Measurements from ENCODE around the gene PYCARD.
"Not testable (repeated sequence)": the region's sequence is repeated elsewhere in the genome, so short reads cannot be mapped to it uniquely, and the experiment has no call there.

The PYCARD gene

GRCh38 chr16:31201582-31202413 lies 762 bp downstream of the PYCARD start:
- TF ChIP-seq CTCF (IDR thresholded peaks at IDR 0.05; ENCODE audit: insufficient read depth, low read depth, low read length, missing control alignments): no peak
- H3K4me3 ChIP-seq (ENCODE audit: low read length): peak overlapping the region; percentile 56
- peak; percentile 58 for DNase-seq (ENCODE audit: low read depth)

GRCh38 chr16:31200821-31201568 lies 1.6 kb downstream of the PYCARD start:
- peak; percentile 41 for DNase-seq (ENCODE audit: low read depth)
- peak overlapping the region; percentile 56 for H3K4me3 ChIP-seq (ENCODE audit: low read length)
- no peak for TF ChIP-seq CTCF (IDR thresholded peaks at IDR 0.05; ENCODE audit: insufficient read depth, low read depth, low read length, missing control alignments)

GRCh38 chr16:31200111-31200510 lies 2.4 kb downstream of the PYCARD start:
- DNase-seq (ENCODE audit: low read depth); H3K4me3 ChIP-seq (ENCODE audit: low read length): not testable (repeated sequence)

- no peak overlapping the region for H3K4me3 ChIP-seq (ENCODE audit: low read length)
- DNase-seq (ENCODE audit: low read depth): no peak
- TF ChIP-seq CTCF (IDR thresholded peaks at IDR 0.05; ENCODE audit: insufficient read depth, low read depth, low read length, missing control alignments): no peak
Measured at GRCh38 chr16:31199430-31200041, 3.0 kb downstream of the PYCARD start.

- H3K4me3 ChIP-seq (ENCODE audit: low read length): no peak overlapping the region
- TF ChIP-seq CTCF (IDR thresholded peaks at IDR 0.05; ENCODE audit: insufficient read depth, low read depth, low read length, missing control alignments): no peak
- no peak for DNase-seq (ENCODE audit: low read depth)
Measured at GRCh38 chr16:31198207-31198882, 4.2 kb downstream of the PYCARD start.

- H3K4me3 ChIP-seq (ENCODE audit: low read length): no peak overlapping the region
- TF ChIP-seq CTCF (IDR thresholded peaks at IDR 0.05; ENCODE audit: insufficient read depth, low read depth, low read length, missing control alignments): no peak
- DNase-seq (ENCODE audit: low read depth): no peak
Measured at GRCh38 chr16:31196324-31197088, 6.1 kb downstream of the PYCARD start.

GRCh38 chr16:31195861-31196260 lies 6.7 kb downstream of the PYCARD start:
- not testable (repeated sequence) for H3K4me3 ChIP-seq (ENCODE audit: low read length); DNase-seq (ENCODE audit: low read depth)
